Measurements from ENCODE around the gene CDK5RAP1. TPM values are rescaled to one million over a fixed set of nuclear protein-coding genes. Genes with fewer than 3 reads are reported as not detected.

The CDK5RAP1 gene
- total RNA-seq, 1 donor from 2014 or later: 59.6 TPM

- no peak overlapping the region for H3K27ac Mint-ChIP-seq
- H3K4me1 Mint-ChIP-seq (ENCODE audit: low read depth): no peaks in the 10 kb centered on the region
- no peak for DNase-seq (ENCODE audit: low spot score, unreplicated experiment)
- H3K27me3 Mint-ChIP-seq: peaks cover 4% of the 10 kb centered on the region
- no peaks in the 10 kb centered on the region for H3K36me3 Mint-ChIP-seq (ENCODE audit: insufficient read depth)
- no peak overlapping the region for H3K4me3 Mint-ChIP-seq (ENCODE audit: low read depth)
- peaks cover 3% of the 10 kb centered on the region for H3K9me3 Mint-ChIP-seq (ENCODE audit: low read depth)
- no peak for TF ChIP-seq CTCF (IDR thresholded peaks at IDR 0.05; ENCODE audit: unreplicated experiment)
Measured at GRCh38 chr20:33311996-33312395, 89.3 kb downstream of the CDK5RAP1 start.

- Mint-ChIP-seq H3K4me3 (ENCODE audit: low read depth) (no peak overlapping the region), H3K36me3 (ENCODE audit: insufficient read depth) (no peaks in the 10 kb centered on the region), H3K27ac (no peak overlapping the region), H3K9me3 (ENCODE audit: low read depth) (peaks cover 3% of the 10 kb centered on the region), H3K4me1 (ENCODE audit: low read depth) (no peaks in the 10 kb centered on the region), H3K27me3 (peaks cover 4% of the 10 kb centered on the region)
- no peak for DNase-seq (ENCODE audit: low spot score, unreplicated experiment)
- TF ChIP-seq CTCF (IDR thresholded peaks at IDR 0.05; ENCODE audit: unreplicated experiment): no peak
Measured at GRCh38 chr20:33311011-33311410, 90.3 kb downstream of the CDK5RAP1 start.

- no peak for DNase-seq (ENCODE audit: low spot score, unreplicated experiment)
- Mint-ChIP-seq H3K9me3 (ENCODE audit: low read depth) (peaks cover 3% of the 10 kb centered on the region), H3K36me3 (ENCODE audit: insufficient read depth) (no peaks in the 10 kb centered on the region), H3K4me1 (ENCODE audit: low read depth) (no peaks in the 10 kb centered on the region), H3K27ac (no peak overlapping the region), H3K27me3 (peaks cover 6% of the 10 kb centered on the region), H3K4me3 (ENCODE audit: low read depth) (no peak overlapping the region)
- TF ChIP-seq CTCF (IDR thresholded peaks at IDR 0.05; ENCODE audit: unreplicated experiment): no peak
Measured at GRCh38 chr20:33310327-33310899, 90.9 kb downstream of the CDK5RAP1 start.

- H3K4me3 Mint-ChIP-seq (ENCODE audit: low read depth): no peak overlapping the region
- no peak for TF ChIP-seq CTCF (IDR thresholded peaks at IDR 0.05; ENCODE audit: unreplicated experiment)
Measured at GRCh38 chr20:33309631-33310030, 91.7 kb downstream of the CDK5RAP1 start.

More at GRCh38 chr20:33309631-33310030, 91.7 kb downstream of the CDK5RAP1 start:
- no peaks in the 10 kb centered on the region for H3K4me1 Mint-ChIP-seq (ENCODE audit: low read depth)
- no peak overlapping the region for H3K27ac Mint-ChIP-seq
- H3K9me3 Mint-ChIP-seq (ENCODE audit: low read depth): peaks cover 3% of the 10 kb centered on the region
- H3K27me3 Mint-ChIP-seq: peaks cover 3% of the 10 kb centered on the region
- no peaks in the 10 kb centered on the region for H3K36me3 Mint-ChIP-seq (ENCODE audit: insufficient read depth)
- DNase-seq (ENCODE audit: low spot score, unreplicated experiment): no peak

Other genes with a start within 250 kb of the CDK5RAP1 start
- not detected in 2 replicates for gene BPIFA2, start 233.4 kb downstream of the CDK5RAP1 start, total RNA-seq
- not detected in 2 replicates for gene BPIFA3, start 184.2 kb downstream of the CDK5RAP1 start, total RNA-seq
- gene BPIFA1, start 165.5 kb downstream of the CDK5RAP1 start, total RNA-seq: not detected in 2 replicates
- not detected in 2 replicates for gene BPIFB1, start 118.3 kb downstream of the CDK5RAP1 start, total RNA-seq
- gene SNTA1, start 42.2 kb upstream of the CDK5RAP1 start, total RNA-seq: 5.8 and 6.7 TPM in 2 replicates
- gene CBFA2T2, start 88.6 kb upstream of the CDK5RAP1 start, total RNA-seq: 51.3 and 58.1 TPM in 2 replicates

Measured in progenitor cell of endocrine pancreas (in vitro differentiated cells).